Ishikawa (cell line): Measurements from ENCODE around the gene ARHGEF2.

Source experiments
- CEBPB ChIP-seq: IDR thresholded peaks from 2 replicates; pipeline ENCODE4 v1.6.1; 2012
- CREB1 ChIP-seq: IDR thresholded peaks from 2 replicates; pipeline ENCODE4 v1.6.1; 2012; ENCODE audit warnings: low read depth
- EGR1 ChIP-seq: IDR thresholded peaks from 2 replicates; pipeline ENCODE4 v1.6.1; 2012
- EP300 ChIP-seq: IDR thresholded peaks from 2 replicates; pipeline ENCODE4 v1.6.1; 2012; ENCODE audit warnings: borderline replicate concordance
- FOXM1 ChIP-seq: IDR thresholded peaks from 2 replicates; pipeline ENCODE4 v1.6.1; 2012; ENCODE audit warnings: low read depth, borderline replicate concordance
- MAX ChIP-seq: IDR thresholded peaks from 2 replicates; pipeline ENCODE4 v1.6.1; 2012
- NFIC ChIP-seq: IDR thresholded peaks from 2 replicates; pipeline ENCODE4 v1.6.1; 2012
- RAD21 ChIP-seq: IDR thresholded peaks from 2 replicates; pipeline ENCODE4 v1.6.1; 2012; ENCODE audit warnings: low read depth
- REST ChIP-seq: IDR thresholded peaks from 2 replicates; pipeline ENCODE4 v1.6.1; 2012; ENCODE audit warnings: low read depth, mild to moderate bottlenecking
- TAF1 ChIP-seq: IDR thresholded peaks from 2 replicates; pipeline ENCODE4 v1.6.1; 2012; ENCODE audit warnings: low read depth, mild to moderate bottlenecking
- TCF12 ChIP-seq: IDR thresholded peaks from 2 replicates; pipeline ENCODE4 v1.6.1; 2012; ENCODE audit warnings: low read depth
- TEAD4 ChIP-seq: IDR thresholded peaks from 2 replicates; pipeline ENCODE4 v1.6.1; 2012
- YY1 ChIP-seq: IDR thresholded peaks from 2 replicates; pipeline ENCODE4 v1.6.1; 2012; ENCODE audit warnings: low read depth
- ZBTB7A ChIP-seq: IDR thresholded peaks from 2 replicates; pipeline ENCODE4 v1.6.1; 2012; ENCODE audit warnings: low read depth
- TF ChIP-seq, protein P1 (sequence below): IDR thresholded peaks from 2 replicates; pipeline ENCODE4 v1.6.1; 2012

Gene ARHGEF2

DNA sequence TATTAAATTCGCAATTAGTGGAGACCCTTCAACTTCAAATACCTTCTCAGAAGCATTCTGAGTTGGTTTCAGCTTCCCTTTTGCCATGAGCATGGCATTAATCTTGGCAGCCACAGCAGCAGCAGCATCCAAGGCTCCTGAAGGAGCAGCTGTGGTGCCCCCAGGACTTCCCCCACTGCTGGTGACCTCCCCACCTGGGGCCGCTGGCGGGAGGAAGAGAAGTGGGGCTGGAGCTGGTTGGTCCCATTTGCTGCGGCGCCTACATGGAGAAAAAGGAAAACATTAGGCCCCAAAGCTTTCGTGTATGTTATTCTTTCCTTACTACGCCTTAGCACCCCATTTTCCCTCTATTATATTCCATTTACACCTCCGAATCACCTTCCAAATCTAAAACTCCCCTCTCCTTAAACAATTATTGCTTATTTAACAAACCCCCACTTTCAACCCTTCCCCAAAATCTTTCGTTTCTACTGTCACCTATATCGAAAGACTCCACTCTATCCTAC is 44.7 kb downstream of the ARHGEF2 start:
- no peak for TF ChIP-seq FOXM1
- no peak for TF ChIP-seq REST
- no peak for TF ChIP-seq NFIC
- no peak for TF ChIP-seq CEBPB
- no peak for TF ChIP-seq TCF12
- TF ChIP-seq YY1 = no peak
- no peak for TF ChIP-seq EP300
- TF ChIP-seq RAD21 = no peak
- no peak for TF ChIP-seq TEAD4
- TF ChIP-seq ZBTB7A = no peak

GRCh38 chr1:155932487-155932886 is 45.9 kb downstream of the ARHGEF2 start:
- no peak for TF ChIP-seq EP300
- no peak for TF ChIP-seq TEAD4
- no peak for TF ChIP-seq RAD21
- no peak for TF ChIP-seq CREB1
- TF ChIP-seq CEBPB = no peak
- TF ChIP-seq REST = no peak
- TF ChIP-seq, protein P1, sequence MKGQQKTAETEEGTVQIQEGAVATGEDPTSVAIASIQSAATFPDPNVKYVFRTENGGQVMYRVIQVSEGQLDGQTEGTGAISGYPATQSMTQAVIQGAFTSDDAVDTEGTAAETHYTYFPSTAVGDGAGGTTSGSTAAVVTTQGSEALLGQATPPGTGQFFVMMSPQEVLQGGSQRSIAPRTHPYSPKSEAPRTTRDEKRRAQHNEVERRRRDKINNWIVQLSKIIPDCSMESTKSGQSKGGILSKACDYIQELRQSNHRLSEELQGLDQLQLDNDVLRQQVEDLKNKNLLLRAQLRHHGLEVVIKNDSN = no peak
- no peak for TF ChIP-seq EGR1
- TF ChIP-seq TCF12 = no peak
- TF ChIP-seq TAF1 = no peak
- no peak for TF ChIP-seq MAX
- TF ChIP-seq ZBTB7A = no peak
- no peak for TF ChIP-seq NFIC
- no peak for TF ChIP-seq FOXM1
- no peak for TF ChIP-seq YY1

GRCh38 chr1:155932081-155932480 is 46.3 kb downstream of the ARHGEF2 start:
- TF ChIP-seq ZBTB7A = no peak
- TF ChIP-seq TCF12 = no peak
- TF ChIP-seq, protein P1 = no peak
- TF ChIP-seq MAX = no peak
- no peak for TF ChIP-seq TEAD4
- no peak for TF ChIP-seq REST
- no peak for TF ChIP-seq CEBPB
- TF ChIP-seq EP300 = no peak
- no peak for TF ChIP-seq EGR1
- TF ChIP-seq TAF1 = no peak
- TF ChIP-seq RAD21 = no peak
- TF ChIP-seq CREB1 = no peak
- no peak for TF ChIP-seq YY1
- no peak for TF ChIP-seq NFIC
- no peak for TF ChIP-seq FOXM1

DNA sequence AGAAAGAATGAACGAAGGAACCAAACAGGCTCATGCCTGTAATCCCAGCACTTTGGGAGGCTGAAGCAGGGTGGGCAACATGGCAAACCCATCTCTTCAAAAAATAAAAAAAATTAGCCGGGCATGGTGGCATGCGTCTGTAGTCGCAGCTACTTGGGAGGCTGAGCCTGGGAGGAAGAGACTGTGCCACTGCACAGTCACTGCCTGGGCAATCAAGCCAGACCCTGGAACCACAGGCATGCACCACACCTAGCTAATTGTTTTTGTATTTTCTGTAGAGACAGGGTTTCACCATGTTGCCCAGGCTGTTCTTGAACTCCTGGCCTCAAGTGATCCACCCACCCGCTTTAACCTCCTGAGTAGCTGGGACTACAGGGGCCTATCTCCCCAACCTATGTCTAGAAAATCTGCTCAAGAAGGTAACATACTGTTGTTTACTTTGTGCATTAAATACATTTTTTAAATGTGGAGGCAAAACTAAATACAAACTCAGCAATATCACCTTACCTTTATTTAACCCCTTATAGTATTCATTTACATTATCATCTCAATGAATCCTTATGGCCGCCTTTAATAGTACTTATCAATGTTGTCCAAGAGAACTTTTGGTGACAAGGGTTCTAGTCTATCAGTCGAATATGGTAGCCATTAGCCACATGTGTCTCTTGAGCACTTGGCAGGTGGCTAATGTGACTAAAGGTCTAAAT is 46.9 kb downstream of the ARHGEF2 start:
- no peak for TF ChIP-seq TEAD4
- no peak for TF ChIP-seq FOXM1
- no peak for TF ChIP-seq EGR1
